ENCODE data around the gene TRRAP.
"Not testable (repeated sequence)": the region's sequence is repeated elsewhere in the genome, so short reads cannot be mapped to it uniquely, and the experiment has no call there.

DNA sequence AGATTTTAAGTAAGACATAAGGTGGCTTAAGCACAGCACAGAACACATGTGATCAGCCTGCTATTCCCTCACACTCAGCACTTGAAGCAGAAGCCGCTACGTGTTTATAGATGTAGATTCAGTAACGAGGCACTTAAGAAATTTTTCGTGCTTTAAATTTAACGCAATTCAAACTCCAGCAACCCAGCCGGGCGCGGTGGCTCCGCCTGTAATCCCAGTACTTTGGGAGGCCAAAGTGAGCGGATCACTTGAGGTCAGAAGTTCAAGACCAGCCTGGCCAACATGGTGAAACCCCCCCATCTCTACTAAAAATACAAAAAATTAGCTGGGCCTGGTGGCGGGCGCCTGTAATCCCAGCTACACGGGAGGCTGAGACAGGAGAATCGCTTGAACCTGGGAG lies 167.9 kb downstream of the TRRAP start:
- TF ChIP-seq, protein P1, sequence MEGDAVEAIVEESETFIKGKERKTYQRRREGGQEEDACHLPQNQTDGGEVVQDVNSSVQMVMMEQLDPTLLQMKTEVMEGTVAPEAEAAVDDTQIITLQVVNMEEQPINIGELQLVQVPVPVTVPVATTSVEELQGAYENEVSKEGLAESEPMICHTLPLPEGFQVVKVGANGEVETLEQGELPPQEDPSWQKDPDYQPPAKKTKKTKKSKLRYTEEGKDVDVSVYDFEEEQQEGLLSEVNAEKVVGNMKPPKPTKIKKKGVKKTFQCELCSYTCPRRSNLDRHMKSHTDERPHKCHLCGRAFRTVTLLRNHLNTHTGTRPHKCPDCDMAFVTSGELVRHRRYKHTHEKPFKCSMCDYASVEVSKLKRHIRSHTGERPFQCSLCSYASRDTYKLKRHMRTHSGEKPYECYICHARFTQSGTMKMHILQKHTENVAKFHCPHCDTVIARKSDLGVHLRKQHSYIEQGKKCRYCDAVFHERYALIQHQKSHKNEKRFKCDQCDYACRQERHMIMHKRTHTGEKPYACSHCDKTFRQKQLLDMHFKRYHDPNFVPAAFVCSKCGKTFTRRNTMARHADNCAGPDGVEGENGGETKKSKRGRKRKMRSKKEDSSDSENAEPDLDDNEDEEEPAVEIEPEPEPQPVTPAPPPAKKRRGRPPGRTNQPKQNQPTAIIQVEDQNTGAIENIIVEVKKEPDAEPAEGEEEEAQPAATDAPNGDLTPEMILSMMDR (IDR thresholded peaks at IDR 0.05): not testable (repeated sequence)
- TF ChIP-seq EP300, POLR2A, POLR2AphosphoS5 (IDR thresholded peaks at IDR 0.05): not testable (repeated sequence)

All from upper lobe of left lung (tissue), 4 donors.